CD4-positive, alpha-beta T cell treated with Interleukin-10 for 1 hour (primary cell): ENCODE measurements around the gene AMFR.

ENCODE experiments used
- DNase-seq: peaks from one replicate; pipeline ENCODE4 v3.0.0-alpha.2; 2020

Gene AMFR

GRCh38 chr16:56360117-56361008 lies 65.0 kb downstream of the AMFR start:
- DNase-seq = no peak

- no peak for DNase-seq
These were observed 67.5 kb downstream of the AMFR start for GRCh38 chr16:56357765-56358322.

GRCh38 chr16:56357241-56357764 lies 68.0 kb downstream of the AMFR start:
- DNase-seq = no peak

- peak; percentile 62 for DNase-seq
These were observed 68.8 kb downstream of the AMFR start for GRCh38 chr16:56356276-56357240.

- DNase-seq = no peak
These were observed 69.5 kb downstream of the AMFR start for GRCh38 chr16:56355786-56356275.

- DNase-seq = no peak
These were observed 70.1 kb downstream of the AMFR start for GRCh38 chr16:56355221-56355620.

GRCh38 chr16:56354746-56355145 lies 70.6 kb downstream of the AMFR start:
- DNase-seq = no peak

- no peak for DNase-seq
These were observed 71.3 kb downstream of the AMFR start for GRCh38 chr16:56354016-56354415.

GRCh38 chr16:56353054-56353921 lies 72.1 kb downstream of the AMFR start:
- DNase-seq = no peak

GRCh38 chr16:56352351-56353053 lies 72.8 kb downstream of the AMFR start:
- no peak for DNase-seq

GRCh38 chr16:56351481-56351880 lies 73.9 kb downstream of the AMFR start:
- no peak for DNase-seq

- no peak for DNase-seq
These were observed 74.6 kb downstream of the AMFR start for GRCh38 chr16:56350491-56351405.

GRCh38 chr16:56349711-56350161 lies 75.6 kb downstream of the AMFR start:
- no peak for DNase-seq

- no peak for DNase-seq
These were observed 76.3 kb downstream of the AMFR start for GRCh38 chr16:56349086-56349415.

- no peak for DNase-seq
These were observed 76.9 kb downstream of the AMFR start for GRCh38 chr16:56348168-56349085.

GRCh38 chr16:56347670-56348069 lies 77.7 kb downstream of the AMFR start:
- no peak for DNase-seq

GRCh38 chr16:56347166-56347565 lies 78.2 kb downstream of the AMFR start:
- DNase-seq = no peak

- DNase-seq = no peak
These were observed 79.0 kb downstream of the AMFR start for GRCh38 chr16:56346131-56346890.
